Measurements from ENCODE around the gene FAM174B.

- TF ChIP-seq CTCF (IDR thresholded peaks at IDR 0.05) (no peak), EP300 (IDR thresholded peaks at IDR 0.05) (no peak)
Observed at GRCh38 chr15:92675485-92675884, 19.9 kb upstream of the FAM174B start.

All from ovary (tissue), 3 donors.